Type B pancreatic cell (in vitro differentiated cells): ENCODE results near the gene TGM2. TPM values are rescaled to one million over a fixed set of nuclear protein-coding genes. Genes with fewer than 3 reads are reported as not detected.
A peak's percentile ranks its signal among the peaks of the same experiment; 100 is the strongest.

Experiments
- DNase-seq: peaks from one replicate; pipeline ENCODE4 v3.0.0; 2021; ENCODE audit warnings: mixed read lengths; ENCODE audit not compliant: unreplicated experiment; ENCODE audit errors: extremely low spot score
- H3K27ac Mint-ChIP-seq: 2 replicates; pipeline ENCODE4 v1.8.0; 2021; ENCODE audit warnings: mild to moderate bottlenecking, mixed read lengths
- H3K27me3 Mint-ChIP-seq: 2 replicates; pipeline ENCODE4 v1.8.0; 2021; ENCODE audit warnings: mixed read lengths
- H3K36me3 Mint-ChIP-seq: 2 replicates; pipeline ENCODE4 v1.8.0; 2021; ENCODE audit warnings: mixed read lengths
- H3K4me1 Mint-ChIP-seq: one replicate; pipeline ENCODE4 v1.8.0; 2021; ENCODE audit warnings: mixed read lengths; ENCODE audit not compliant: unreplicated experiment
- H3K4me3 Mint-ChIP-seq: 2 replicates; pipeline ENCODE4 v1.8.0; 2021; ENCODE audit warnings: mild to moderate bottlenecking, mixed read lengths
- H3K9me3 Mint-ChIP-seq: 2 replicates; pipeline ENCODE4 v1.8.0; 2021; ENCODE audit warnings: mixed read lengths
- CTCF ChIP-seq: fragments of 200-600 bp; sonication (generic); conservative IDR thresholded peaks from 2 replicates; pipeline ENCODE4 v1.5.0; 2021; ENCODE audit warnings: antibody characterized with exemption, mild to moderate bottlenecking
- total RNA-seq: library from RNA; stranded (reverse); gene quantifications from 2 replicates; pipeline ENCODE4 v1.2.1, GENCODE V29; 2021; ENCODE audit warnings: low replicate concordance

Gene TGM2
- total RNA-seq, 1 donor from 2014 or later, result 31.7 TPM

- Mint-ChIP-seq H3K4me1 (peaks cover 57% of the 10 kb centered on the region), H3K9me3 (no peaks in the 10 kb centered on the region), H3K27me3 (peaks cover 3% of the 10 kb centered on the region), H3K27ac (peak overlapping the region; percentile 60), H3K36me3 (no peaks in the 10 kb centered on the region), H3K4me3 (no peak overlapping the region)
- TF ChIP-seq CTCF, result no peak
- no peak for DNase-seq
Measured at GRCh38 chr20:38173237-38174156, 8.4 kb upstream of the TGM2 start.

DNA sequence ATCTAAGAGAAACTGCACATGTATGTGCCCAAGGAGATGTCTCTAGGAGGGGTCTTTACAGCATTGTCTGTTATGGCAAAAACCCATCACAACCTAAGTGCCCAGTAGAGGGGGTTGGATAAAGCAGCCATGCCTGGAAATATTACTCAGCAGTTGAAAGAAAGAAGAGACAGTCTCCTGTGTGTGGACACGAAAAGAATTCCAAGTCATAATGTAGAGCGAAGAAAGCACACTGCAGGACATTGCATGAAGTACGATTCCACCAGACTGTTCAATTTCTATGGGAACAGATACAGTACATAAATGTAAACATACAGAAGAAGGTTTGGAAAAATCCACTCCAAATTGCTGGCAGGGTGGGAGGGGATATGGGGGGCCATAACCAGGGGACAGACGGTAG is 7.3 kb upstream of the TGM2 start:
- Mint-ChIP-seq H3K4me3 (peak overlapping the region; percentile 37), H3K27ac (no peak overlapping the region), H3K36me3 (no peaks in the 10 kb centered on the region), H3K27me3 (no peaks in the 10 kb centered on the region), H3K4me1 (peaks cover 51% of the 10 kb centered on the region), H3K9me3 (no peaks in the 10 kb centered on the region)
- TF ChIP-seq CTCF, result peak; percentile 36
- DNase-seq, result no peak

DNA sequence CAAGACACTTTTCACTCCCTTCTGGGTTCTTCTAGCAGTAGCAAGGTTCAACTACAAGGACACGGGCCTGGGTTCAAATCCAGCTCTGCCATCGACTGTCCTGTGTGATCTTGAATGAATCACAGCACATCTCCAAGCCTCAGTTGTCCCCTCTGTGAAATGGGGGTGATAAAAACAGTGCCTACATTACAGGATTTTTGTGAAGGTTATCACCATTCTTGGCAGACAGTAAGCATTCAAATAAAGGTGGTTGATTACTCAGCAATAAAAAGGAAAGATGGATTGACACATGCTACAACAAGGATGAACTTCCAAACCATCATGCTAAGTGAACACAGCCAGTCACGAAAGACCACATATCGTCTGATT is 6.6 kb upstream of the TGM2 start:
- H3K4me1 Mint-ChIP-seq, result peaks cover 46% of the 10 kb centered on the region
- no peaks in the 10 kb centered on the region for H3K27me3 Mint-ChIP-seq

DNA sequence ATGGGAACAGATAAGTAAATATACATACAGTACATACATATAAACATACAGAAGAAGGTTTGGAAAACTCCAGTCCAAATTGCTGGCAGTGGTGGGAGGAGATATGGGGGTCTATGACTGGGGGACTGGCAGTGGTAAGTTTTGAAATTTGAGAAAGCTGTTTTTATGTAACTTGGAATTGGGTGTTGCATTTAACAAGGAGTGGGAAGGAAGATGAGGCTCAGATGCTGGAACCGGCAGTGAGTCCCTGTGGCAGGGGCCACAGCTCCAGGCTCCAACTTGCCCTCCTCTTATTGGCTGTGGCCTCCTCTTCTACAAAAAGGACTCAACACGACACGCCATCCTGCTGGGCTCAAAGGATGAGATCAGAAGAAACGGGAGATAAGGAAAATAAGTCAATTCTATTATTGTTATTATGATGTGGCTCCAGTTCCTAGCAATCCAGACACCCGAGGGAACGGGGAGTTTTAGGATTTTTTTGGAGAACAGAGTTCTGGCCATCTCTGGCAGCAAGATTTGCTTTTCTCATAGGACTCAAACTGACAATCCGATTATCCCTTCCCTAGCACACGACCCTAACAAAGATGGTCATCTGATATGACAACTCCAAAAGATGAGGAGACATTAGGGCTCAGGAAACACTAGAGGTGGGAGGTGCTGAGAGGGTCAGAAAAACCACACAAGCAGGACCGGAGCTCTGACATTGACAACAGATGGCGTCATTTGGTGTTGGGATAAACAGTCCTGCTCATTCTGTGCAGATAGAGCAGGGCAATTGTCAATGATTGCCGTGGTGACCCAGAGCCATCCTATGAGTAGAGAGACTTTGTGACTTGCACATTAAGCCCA is 6.0 kb upstream of the TGM2 start:
- DNase-seq, result no peak
- Mint-ChIP-seq H3K27ac (no peak overlapping the region), H3K9me3 (no peaks in the 10 kb centered on the region), H3K27me3 (peaks cover 5% of the 10 kb centered on the region), H3K4me1 (peaks cover 46% of the 10 kb centered on the region), H3K36me3 (no peaks in the 10 kb centered on the region), H3K4me3 (no peak overlapping the region)
- no peak for TF ChIP-seq CTCF

More for the DNA sequence above, 6.6 kb upstream of the TGM2 start:
- H3K36me3 Mint-ChIP-seq, result no peaks in the 10 kb centered on the region
- no peaks in the 10 kb centered on the region for H3K9me3 Mint-ChIP-seq
- TF ChIP-seq CTCF, result no peak
- no peak for DNase-seq
- peak overlapping the region; percentile 12 for H3K27ac Mint-ChIP-seq
- H3K4me3 Mint-ChIP-seq, result no peak overlapping the region

- peak overlapping the region; percentile 33 for H3K4me3 Mint-ChIP-seq
- no peak for TF ChIP-seq CTCF
- peaks cover 12% of the 10 kb centered on the region for H3K27me3 Mint-ChIP-seq
- no peaks in the 10 kb centered on the region for H3K9me3 Mint-ChIP-seq
- no peak overlapping the region for H3K27ac Mint-ChIP-seq
- no peak for DNase-seq
- peaks cover 52% of the 10 kb centered on the region for H3K4me1 Mint-ChIP-seq
- H3K36me3 Mint-ChIP-seq, result no peaks in the 10 kb centered on the region
Measured at GRCh38 chr20:38170219-38170825, 5.3 kb upstream of the TGM2 start.
